NCI-H345 treated with DMSO at 0.1 percent for 48 hours (cell line): ENCODE results near the gene IGF2BP2.

Experiments used
- DNase-seq: peaks from one replicate; lab custom pipeline; 2025; ENCODE audit not compliant: unreplicated experiment; lab: John Stamatoyannopoulos, UW

IGF2BP2 gene

GRCh38 chr3:185737740-185738680, 86.8 kb downstream of the IGF2BP2 start:
- no peak for DNase-seq

GRCh38 chr3:185737020-185737419, 87.8 kb downstream of the IGF2BP2 start:
- no peak for DNase-seq

- no peak for DNase-seq
These were observed 90.1 kb downstream of the IGF2BP2 start for GRCh38 chr3:185734725-185735096.

GRCh38 chr3:185733980-185734724, 90.7 kb downstream of the IGF2BP2 start:
- DNase-seq: peak; percentile 71

GRCh38 chr3:185732782-185733181, 92.1 kb downstream of the IGF2BP2 start:
- no peak for DNase-seq

- DNase-seq: no peak
These were observed 94.3 kb downstream of the IGF2BP2 start for GRCh38 chr3:185730550-185730949.

- DNase-seq: no peak
These were observed 95.3 kb downstream of the IGF2BP2 start for GRCh38 chr3:185729337-185730055.

GRCh38 chr3:185728630-185729336, 96.1 kb downstream of the IGF2BP2 start:
- no peak for DNase-seq

- DNase-seq: no peak
These were observed 97.0 kb downstream of the IGF2BP2 start for GRCh38 chr3:185727873-185728272.

GRCh38 chr3:185726254-185726967, 98.4 kb downstream of the IGF2BP2 start:
- no peak for DNase-seq

GRCh38 chr3:185724761-185725160, 100.1 kb downstream of the IGF2BP2 start:
- no peak for DNase-seq

- no peak for DNase-seq
These were observed 100.6 kb downstream of the IGF2BP2 start for GRCh38 chr3:185724251-185724650.

- no peak for DNase-seq
These were observed 102.0 kb downstream of the IGF2BP2 start for GRCh38 chr3:185722881-185723280.

GRCh38 chr3:185721970-185722369, 102.9 kb downstream of the IGF2BP2 start:
- no peak for DNase-seq

- DNase-seq: no peak
These were observed 104.5 kb downstream of the IGF2BP2 start for GRCh38 chr3:185720326-185720725.

GRCh38 chr3:185718736-185719593, 105.9 kb downstream of the IGF2BP2 start:
- no peak for DNase-seq

GRCh38 chr3:185717627-185718402, 107.0 kb downstream of the IGF2BP2 start:
- DNase-seq: no peak

- no peak for DNase-seq
These were observed 107.7 kb downstream of the IGF2BP2 start for GRCh38 chr3:185717121-185717520.
